Measurements from ENCODE around the gene FREM1.

DNA sequence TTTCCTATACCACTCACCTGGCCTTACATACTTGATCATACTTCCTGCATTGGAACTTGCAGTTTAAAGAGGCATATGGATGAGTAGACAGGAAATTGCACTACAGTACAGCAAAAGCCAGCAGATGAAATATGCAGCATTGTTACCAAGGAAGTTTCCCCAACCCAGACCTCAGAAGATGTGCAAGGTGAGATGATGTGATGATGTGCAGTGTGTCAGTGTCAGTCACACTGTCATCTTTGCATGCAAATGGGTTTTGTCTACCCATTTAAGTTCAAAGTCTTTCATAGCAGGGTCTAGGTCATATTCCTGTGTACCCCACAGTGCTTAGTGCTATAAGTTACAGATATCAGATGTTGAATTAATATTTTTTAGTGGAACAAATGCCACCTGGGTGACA, 98.4 kb downstream of the FREM1 start:
- TF ChIP-seq, protein P1, sequence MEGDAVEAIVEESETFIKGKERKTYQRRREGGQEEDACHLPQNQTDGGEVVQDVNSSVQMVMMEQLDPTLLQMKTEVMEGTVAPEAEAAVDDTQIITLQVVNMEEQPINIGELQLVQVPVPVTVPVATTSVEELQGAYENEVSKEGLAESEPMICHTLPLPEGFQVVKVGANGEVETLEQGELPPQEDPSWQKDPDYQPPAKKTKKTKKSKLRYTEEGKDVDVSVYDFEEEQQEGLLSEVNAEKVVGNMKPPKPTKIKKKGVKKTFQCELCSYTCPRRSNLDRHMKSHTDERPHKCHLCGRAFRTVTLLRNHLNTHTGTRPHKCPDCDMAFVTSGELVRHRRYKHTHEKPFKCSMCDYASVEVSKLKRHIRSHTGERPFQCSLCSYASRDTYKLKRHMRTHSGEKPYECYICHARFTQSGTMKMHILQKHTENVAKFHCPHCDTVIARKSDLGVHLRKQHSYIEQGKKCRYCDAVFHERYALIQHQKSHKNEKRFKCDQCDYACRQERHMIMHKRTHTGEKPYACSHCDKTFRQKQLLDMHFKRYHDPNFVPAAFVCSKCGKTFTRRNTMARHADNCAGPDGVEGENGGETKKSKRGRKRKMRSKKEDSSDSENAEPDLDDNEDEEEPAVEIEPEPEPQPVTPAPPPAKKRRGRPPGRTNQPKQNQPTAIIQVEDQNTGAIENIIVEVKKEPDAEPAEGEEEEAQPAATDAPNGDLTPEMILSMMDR (IDR thresholded peaks at IDR 0.05), result no peak
- no peak for TF ChIP-seq EP300 (IDR thresholded peaks at IDR 0.05)
